Fibroblast of peridontal ligament (primary cell): ENCODE data around the gene MAGEA9B.
"Not testable (repeated sequence)": the region's sequence is repeated elsewhere in the genome, so short reads cannot be mapped to it uniquely, and the experiment has no call there.

ENCODE experiments used
- DNase-seq: peaks from one replicate; pipeline ENCODE4 v3.0.0-alpha.2; 2010; ENCODE audit errors: extremely low read depth

The MAGEA9B gene, protein sequence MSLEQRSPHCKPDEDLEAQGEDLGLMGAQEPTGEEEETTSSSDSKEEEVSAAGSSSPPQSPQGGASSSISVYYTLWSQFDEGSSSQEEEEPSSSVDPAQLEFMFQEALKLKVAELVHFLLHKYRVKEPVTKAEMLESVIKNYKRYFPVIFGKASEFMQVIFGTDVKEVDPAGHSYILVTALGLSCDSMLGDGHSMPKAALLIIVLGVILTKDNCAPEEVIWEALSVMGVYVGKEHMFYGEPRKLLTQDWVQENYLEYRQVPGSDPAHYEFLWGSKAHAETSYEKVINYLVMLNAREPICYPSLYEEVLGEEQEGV

DNA sequence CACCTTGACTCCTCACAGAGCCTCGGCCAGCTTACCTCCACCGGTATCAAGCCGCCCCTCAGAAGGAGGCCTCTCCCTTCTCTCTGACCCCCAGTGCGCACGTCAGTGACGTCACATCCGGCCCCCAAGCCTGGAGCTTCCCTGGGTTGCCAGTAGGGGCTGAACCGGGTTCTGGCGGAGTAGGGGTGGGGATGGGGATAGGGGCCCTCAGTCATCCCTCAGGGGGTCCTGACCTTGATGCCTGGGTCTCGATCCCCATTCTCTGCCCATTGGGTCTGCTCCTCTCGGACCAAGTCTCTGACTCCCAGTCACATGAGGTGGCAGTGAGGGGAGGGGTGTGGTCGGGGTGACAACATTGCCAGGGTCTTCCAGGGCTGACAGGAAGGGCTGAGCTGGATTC is at the start of gene MAGEA9B:
TSS of gene MAGEA9B (minus strand) at position 101 of the 400 bp plus-strand sequence. CDS start 4,280 bp downstream, outside the sequence.
- DNase-seq, result not testable (repeated sequence)

DNA sequence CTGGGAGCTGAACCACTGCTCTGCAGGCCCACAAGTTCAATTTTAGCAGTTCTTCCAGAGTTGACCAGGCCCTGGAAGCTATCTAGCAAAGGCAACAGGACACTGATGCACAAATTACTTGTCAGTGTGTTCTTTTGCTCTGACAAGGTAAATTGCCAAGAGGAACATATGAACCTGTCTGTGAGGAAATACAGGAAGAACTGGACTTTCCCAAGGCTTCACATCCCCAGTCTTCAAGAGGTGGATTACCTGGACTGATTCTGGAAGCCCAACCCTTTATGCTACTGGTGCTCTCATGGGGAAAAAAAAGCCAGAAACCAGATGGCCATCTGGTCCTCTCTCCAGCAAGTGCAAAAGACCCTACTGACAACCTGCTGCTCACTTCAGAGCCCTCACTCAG is 46.3 kb upstream of the MAGEA9B start:
- no peak for DNase-seq

DNA sequence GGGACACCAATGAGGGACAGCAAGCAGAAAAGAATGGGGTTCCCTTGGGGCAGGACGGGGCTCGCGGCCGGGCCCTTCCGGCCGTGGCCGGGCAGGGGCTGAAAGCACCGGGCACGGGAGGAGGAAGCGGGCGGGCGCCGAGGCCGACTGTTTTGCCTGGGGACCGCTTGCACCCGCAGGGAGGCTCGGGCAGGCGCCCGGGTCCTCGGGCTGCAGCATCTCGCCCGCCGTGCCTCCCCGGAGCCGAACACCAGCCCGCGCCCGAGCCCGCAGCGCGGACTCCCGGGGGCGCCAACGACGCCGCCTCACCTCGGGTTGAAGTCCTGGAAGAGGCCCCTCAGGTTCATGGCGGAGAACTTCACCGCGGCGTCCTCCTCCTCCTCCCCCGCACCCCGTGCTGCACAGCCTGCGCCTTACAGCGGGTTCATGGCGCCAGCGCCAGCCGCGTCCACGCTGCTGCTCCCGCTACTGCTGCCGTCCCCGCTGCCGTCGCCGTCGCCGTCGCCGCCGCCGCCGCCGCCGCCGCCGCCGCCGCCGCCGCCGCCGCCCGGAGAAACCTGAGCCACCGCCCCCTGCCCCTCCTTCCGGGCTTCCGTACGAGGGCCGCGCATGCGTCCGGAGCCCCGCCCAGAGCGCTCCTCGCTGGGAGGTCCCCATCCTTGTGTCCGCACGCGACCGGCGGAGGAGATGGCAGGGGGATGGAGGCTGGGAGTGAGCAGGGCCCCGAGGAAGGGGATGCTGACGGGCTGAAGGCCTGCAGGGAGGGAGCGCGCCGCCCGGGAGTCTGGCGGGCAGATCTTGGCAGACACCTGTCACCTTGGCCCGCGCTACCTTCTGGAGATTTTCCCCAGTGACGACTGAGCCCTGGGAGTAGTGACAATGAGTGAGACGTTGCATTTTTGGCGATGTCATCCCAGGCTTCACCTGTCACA is 44.2 kb upstream of the MAGEA9B start, which contains the start of gene TMEM185A:
TSS of gene TMEM185A (minus strand) at position 559 of the 932 bp plus-strand sequence. CDS start at position 347, 212 bp downstream.
- peak; percentile 18 for DNase-seq

DNA sequence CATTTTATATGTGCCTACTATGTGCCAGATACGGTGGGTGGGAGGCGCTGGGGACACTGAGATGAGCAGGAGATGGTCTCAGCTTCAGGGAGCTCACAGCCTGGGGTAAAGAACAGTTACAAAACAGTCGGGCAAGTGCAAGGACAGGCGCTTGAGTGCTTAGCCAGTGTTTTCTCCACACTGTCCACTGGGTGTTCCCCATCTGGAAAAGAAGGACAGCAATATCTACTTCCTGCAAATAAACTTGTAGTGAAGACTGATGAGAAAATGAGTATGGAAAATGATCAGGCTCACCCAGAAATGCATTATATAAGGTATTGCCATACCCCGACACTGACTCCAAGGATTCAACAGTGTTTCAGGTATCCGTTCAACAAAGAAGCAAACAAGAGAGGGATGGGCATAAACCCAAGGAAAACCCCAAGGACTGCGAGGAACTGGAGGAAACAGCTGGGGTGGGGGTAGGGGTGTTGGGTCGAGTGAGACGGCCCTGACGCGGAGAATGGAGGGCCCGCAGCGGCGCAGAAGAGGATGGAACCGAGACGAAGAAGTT is 43.5 kb upstream of the MAGEA9B start:
- DNase-seq, result peak; percentile 64

DNA sequence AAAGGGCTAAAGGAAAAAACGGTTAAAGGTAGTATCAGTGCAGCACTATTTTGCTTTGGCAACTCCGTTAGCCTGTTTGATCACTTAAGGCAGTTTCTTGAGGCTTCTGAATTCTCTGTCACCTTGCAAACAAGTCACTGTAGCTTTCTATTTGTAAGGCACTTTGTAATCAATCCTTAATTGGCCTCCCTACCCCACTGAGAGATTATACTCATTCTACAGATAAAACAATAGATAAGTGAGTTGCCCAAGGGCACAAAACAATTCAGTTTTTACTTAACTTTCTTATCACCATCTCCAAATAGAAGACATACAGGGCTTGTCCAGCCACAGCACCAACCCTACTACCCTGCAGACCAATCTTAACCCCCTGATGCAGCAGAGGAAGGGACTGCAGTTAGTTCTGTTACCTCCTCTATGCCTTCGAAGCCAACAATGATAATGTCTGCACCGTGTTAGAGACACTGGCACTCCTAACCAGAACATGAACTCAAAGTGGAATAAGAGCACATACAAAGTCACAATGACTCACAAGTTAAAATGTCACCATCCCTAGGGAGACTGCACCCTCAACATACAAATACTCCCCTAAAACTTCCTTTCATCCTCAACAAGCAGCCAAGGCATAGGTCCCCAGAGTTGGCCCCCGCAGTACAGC is 42.6 kb upstream of the MAGEA9B start:
- DNase-seq, result no peak

DNA sequence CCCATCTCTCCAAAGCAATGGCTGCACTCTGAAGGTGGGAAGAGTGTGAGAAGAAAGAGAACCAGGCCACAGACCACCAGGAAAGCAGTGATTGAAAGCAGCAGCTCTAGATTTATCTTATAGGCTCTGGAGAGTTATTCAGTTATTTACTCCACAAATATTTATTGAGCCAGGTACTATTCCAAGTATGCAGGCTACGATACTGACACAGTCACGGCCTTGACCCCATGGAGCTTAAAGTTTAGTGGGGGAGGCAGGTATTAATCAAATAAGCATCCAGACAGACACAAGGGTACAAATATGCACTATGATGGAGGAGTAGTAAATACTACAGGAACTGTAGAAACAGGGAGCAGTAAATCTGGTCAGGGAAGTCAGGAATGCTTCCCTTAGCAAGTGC is 41.5 kb upstream of the MAGEA9B start:
- DNase-seq, result no peak

DNA sequence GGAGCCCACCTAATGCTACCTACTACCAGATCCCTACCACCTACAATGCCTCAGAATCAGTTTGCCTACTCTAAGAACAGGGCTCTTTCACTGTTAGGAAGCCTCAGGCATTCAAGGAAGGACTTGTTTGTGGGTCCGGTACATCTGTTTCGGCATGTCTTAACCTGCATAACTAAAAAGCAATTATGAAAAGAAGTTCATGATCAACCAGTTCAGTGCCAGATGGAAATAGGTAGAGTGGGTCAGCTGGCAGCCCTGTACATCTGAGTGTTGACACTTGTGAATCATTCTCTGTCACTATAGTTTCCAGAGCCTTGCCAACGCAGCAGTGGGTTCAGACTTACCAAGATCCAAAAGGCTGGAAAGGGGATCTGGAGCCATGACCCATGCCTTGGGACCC is 41.0 kb upstream of the MAGEA9B start:
- DNase-seq, result no peak

DNA sequence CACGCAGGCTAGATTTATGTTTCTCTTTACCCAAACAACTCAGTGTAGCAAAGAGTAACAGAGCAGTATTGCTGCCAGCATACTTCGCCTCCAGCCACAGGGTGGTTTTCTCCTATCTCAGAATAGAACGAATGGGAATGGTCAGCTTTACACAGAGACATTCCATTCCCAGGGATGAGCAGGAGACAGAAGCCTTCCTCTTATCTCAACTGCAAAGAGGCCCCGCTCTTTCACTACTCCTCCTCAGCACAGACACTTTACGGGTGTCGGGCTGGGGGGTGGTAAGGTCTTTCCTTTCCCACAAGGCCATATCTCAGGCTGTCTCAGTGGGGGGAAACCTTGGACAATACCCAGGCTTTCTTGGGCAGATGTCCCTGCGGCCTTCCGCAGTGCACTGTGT is 39.6 kb upstream of the MAGEA9B start:
- DNase-seq, result not testable (repeated sequence)

DNA sequence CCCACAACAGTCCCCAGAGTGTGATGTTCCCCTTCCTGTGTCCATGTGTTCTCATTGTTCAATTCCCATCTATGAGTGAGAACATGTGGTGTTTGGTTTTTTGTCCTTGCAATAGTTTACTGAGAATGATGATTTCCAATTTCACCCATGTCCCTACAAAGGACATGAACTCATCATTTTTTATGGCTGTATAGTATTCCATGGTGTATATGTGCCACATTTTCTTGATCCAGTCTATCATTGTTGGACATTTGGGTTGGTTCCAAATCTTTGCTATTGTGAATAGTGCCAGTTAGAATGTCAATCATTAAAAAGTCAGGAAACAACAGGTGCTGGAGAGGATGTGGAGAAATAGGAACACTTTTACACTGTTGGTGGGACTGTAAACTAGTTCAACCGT is 32.4 kb upstream of the MAGEA9B start:
- not testable (repeated sequence) for DNase-seq

DNA sequence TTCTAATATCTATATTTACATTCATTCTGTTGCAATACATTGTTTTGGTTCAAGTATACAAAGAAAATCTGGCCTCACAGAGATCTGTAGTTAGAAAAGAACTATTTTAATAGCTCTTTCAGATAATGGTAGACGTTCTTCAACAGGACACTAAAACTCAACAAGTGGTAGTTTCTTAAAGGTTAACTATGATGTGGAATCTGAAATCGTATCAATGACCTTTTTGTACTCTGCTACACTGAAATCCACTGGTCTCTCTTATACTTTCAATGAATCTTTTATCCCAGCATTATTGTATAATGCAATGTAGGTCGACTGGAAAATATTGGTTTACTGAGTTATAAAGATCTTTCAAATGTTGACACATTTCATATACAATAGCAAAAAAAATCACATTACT is 31.6 kb upstream of the MAGEA9B start:
- DNase-seq, result no peak

DNA sequence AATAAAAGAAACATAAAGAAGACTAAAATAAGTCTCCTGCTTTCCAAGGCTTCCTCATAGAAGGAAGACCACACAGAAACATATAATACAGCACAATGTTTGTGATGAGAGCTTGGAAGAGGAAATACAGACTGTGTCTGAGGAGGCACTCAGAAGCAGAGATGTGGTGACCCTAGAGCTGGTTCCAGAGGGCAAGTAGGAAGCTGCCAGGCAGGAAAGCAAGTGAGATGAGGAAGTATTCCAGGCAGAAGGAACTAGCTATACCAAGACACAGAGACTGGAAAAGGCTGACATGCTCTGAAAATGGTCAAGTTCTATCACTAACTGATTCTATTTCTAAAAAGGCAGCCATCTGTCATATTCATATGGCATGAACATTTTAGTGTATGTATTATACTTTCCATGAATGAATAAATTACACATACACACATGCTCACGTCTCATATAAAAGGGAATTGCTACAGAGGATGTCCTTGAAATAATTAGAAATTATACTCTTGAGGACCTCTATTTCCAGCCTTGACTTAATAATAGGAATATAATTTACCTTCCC is 24.4 kb upstream of the MAGEA9B start:
- DNase-seq, result no peak

DNA sequence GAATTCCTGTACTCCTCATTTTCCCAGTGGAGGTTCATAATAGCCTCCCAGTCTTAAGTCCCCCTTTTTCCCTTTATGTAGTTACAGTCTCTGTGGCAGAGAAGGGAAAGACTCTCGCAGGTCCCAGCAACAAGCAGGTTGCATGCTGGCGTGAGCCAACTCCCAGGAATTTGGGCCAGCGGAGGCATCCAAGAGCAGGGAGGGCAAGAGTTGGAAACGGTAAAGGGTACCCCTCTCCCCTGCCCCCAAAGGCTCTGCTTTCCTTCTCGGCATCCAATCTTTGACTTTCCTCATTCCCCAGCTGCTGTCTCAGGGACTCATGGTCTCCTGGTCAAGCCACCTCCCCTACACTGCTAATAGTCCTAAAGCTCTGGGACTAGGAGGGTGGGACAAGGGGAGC is 23.3 kb upstream of the MAGEA9B start:
- no peak for DNase-seq

DNA sequence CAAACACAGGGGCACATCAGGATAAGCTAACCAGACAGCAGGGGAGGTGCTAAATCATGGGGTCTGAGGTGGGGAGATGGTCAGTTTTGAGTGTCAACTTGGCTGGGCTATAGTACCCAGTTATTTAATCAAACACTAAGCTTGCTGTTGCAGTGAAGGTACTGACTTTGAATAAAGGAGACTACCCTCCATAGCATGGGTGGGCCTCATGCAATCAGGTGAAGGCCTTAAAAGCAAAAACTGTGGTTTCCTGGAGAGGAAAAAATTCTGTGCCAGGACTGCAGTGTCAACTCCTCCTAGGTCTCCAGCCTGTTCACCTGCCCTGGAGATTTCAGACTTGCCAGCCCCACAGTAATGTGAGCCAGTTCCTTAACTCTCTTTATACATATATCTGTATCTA is 20.4 kb upstream of the MAGEA9B start:
- DNase-seq, result no peak

DNA sequence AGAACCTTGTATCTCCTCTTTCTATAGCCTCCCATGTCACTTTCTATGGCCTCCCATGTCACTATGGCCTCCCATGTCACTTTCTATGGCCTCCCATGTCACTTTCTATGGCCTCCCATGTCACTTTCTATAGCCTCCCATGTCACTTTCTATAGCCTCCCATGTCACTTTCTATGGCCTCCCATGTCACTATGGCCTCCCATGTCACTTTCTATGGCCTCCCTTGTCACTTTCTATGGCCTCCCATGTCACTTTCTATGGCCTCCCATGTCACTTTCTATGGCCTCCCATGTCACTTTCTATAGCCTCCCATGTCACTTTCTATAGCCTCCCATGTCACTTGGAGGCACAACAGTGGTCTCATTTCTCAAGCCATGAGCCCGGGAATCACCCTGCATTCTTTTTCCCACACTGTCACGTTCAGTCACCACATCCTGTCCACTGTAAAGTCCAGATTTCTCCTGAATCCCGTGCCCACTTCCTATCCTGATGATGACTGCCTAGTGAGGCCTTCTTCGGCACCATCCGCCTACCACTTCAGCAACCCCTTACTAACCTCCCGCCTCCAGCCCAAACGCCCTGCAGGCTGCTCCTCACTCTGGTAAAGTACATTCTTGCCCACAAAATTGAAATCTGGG is 18.1 kb upstream of the MAGEA9B start:
- not testable (repeated sequence) for DNase-seq

DNA sequence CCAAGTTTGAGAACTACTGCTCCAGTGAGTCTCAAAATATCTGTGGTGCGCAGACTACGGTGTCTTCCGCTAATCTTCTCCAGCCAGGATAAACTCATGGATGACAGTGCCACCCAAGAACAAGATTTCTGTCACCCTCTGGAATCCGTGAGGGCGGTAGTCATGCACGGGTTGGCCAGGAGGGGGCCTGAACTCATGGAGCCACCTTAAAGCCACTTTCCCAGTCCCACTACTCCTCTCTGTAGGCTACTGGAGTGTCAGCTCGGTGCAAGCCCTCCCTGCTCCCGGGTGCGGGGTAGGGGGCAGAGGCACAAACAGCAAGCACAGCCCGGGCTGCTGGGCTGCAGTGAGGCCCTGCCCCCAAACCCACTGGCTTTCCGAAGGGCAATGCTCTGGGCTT is 11.3 kb upstream of the MAGEA9B start:
- not testable (repeated sequence) for DNase-seq

DNA sequence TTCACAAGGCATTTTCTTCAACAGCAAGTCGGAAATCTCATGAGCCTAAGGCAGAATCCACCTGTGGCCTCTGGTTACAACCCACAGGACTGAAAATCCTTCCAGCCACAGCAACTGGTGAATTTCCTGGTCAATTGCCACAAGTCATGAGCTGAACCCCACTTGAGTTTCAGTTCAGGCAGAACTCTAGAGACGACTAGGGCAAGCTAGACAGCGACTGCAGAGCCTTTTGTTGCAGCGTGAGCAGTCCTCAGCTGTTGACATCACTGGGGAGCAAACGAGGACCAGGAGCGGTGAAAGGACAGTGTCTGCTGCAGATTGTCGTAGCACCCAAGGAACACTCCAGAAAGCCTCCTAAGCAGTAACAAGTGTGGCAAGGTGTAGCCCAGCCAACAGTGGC is 8.7 kb upstream of the MAGEA9B start:
- DNase-seq, result not testable (repeated sequence)

DNA sequence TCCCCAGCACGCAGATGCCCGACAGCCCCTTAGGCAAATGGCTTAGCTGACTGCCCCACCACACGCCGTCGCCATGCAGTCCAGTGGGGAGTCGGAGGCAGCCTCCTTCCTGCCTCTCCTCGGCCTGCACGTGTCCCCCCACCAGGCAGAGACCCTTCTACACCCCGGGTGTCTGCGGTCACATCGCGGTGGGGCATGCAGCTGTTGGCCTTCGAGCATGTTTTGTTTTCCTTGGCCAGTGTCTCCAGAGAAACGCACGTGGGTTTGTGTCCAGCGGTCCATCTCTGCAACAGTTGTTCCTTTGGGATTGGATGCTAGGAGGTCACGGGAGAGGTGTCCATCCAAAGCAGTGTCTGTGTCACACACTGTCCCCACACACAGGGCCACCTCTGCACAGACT is 8.0 kb upstream of the MAGEA9B start, which contains the start of gene HSFX2:
TSS of gene HSFX2 (minus strand) at position 101 of the 400 bp plus-strand sequence. CDS start 614 bp downstream, outside the sequence.
- not testable (repeated sequence) for DNase-seq

DNA sequence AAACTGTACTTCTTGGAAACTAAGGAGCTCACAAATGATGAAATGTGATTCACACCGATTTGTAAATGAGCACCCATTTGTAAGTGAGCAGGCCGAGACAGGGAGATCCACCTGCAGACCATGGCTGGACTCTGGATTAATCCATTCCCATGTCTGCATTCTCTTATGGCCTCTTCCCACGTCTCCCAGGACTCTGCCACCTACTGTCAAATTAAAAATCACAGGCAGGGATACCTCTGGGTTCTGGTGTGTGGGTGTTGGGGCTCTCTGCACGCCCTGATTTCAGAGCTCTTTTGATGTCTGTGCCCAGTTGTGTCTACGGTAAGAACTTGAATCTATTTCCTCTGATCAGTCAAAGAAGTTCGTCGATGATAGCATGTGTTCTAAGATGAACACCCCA is 3.7 kb upstream of the MAGEA9B start:
- not testable (repeated sequence) for DNase-seq

DNA sequence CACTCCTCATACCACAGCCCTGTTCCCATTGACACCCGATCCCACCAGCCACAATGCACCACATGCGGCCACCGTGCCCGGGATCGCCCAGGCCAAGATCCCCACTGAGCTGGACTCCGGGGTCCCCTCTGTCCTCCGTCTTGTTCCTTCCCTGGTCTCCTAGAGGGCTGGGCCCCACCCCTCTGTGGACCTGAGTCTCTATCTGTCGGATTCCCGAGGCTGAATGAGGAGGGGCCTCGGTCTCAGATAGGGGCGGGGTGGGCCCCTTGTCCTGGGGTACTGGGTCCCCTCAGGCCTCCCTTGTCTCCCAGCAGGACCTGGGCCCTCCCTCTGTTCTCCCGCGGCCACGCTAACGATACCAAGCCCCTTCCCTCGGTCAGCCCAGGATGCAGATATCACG is 1.6 kb downstream of the MAGEA9B start:
- DNase-seq, result not testable (repeated sequence)

DNA sequence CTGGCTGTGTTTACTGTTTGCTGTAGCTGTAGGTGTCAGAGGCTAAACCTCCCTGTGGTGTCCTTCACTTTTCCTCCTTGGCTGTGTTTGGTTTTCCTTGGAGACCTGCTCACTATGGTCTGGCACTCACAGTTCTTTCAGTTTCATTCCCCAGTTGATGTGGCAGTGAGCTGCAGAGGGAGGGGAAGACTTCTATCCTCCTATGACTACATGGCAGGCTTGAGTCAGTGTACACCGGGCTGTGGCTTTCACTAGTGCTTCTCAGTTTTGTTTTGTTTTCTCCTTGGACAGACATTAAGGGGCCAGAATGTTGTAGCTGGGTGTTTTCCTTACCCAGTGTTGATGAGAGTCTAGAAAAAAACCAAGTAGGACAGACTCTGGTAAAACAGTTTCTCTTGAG is 13.8 kb downstream of the MAGEA9B start:
- DNase-seq, result not testable (repeated sequence)

DNA sequence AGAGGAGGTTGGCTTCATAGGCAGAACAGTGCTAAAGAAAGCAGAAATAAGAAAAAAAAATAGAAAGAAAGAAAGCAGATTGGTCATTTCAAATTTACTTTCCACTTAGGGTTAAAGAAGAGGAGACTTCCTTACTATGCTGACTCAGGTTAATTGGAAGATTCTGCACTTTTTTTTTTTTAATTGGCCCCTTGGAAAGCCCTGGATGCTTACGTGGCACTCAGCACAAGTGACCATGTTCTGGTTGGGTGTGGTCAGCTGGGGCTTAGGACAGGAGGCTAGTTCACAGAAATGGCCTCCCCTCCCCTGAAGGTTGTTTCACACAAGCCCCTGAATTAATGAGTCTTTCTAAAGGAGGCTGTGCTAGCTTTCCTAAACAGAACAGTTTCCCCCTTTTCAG is 14.5 kb downstream of the MAGEA9B start:
- no peak for DNase-seq
